GM12874 (cell line): ENCODE data around the gene MEDAG.

Experiments used
- CTCF ChIP-seq: IDR thresholded peaks from 2 replicates; pipeline ENCODE4 v1.5.1; 2011; ENCODE audit warnings: low read depth, mild to moderate bottlenecking, control low read depth, low read length, moderate library complexity; ENCODE audit not compliant: insufficient read depth

MEDAG gene

GRCh38 chr13:30971575-30971974 lies 65.5 kb downstream of the MEDAG start:
- TF ChIP-seq CTCF = no peak

- TF ChIP-seq CTCF = no peak
Measured at GRCh38 chr13:30972888-30973377, 66.9 kb downstream of the MEDAG start.

- no peak for TF ChIP-seq CTCF
Measured at GRCh38 chr13:30974350-30974749, 68.3 kb downstream of the MEDAG start.
